Measurements from ENCODE around the gene PLAA.
A peak's percentile ranks its signal among the peaks of the same experiment; 100 is the strongest.

The PLAA gene

DNA sequence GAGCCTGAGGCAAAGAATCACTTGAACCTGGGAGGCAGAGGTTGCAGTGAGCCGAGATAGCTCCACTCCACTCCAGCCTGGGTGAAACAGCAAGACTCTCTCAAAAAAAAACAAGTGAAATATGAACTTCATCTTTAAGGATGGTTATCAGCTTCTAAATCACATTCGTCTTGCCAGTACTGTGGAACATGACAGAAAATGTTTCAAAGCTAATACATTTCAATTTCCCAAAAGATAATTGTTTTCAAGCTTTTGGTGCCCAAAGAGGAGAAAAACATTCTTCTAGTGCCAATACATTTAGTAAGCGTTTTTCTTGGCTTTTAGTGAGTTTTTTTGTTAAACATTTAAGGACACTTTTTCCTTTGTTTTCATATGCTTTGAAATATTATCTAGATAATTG is 4.8 kb upstream of the PLAA start:
- Histone ChIP-seq H3K36me3 (ENCODE audit: insufficient read depth, low read length) (no peaks in the 10 kb centered on the region), H3K4me3 (ENCODE audit: low read length) (no peak overlapping the region), H3K9me3 (ENCODE audit: low read length) (no peaks in the 10 kb centered on the region), H3K27me3 (ENCODE audit: insufficient read depth, low read length) (no peaks in the 10 kb centered on the region), H3K4me1 (ENCODE audit: insufficient read depth, low read length) (peaks cover 8% of the 10 kb centered on the region), H2AFZ (ENCODE audit: low read depth, low read length) (no peak overlapping the region)

DNA sequence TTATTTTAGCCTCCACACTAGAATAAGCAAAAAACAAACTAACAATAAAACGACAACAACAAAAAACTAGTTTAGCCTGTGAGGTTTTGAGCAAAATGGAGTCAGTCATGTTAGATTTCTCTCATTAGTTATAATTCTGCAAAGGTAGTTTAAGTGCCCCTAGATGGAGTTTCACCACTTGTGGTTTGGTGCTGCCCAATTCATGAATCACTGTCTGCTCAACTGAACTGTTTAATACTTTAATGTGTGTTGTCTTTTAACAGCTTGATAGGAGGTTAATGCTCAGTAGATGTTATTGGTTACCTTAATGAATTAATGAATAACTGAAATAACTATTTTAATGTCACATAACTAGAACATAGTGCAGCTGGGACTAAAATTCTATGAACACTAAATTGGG is 3.5 kb upstream of the PLAA start:
- Histone ChIP-seq H3K36me3 (ENCODE audit: insufficient read depth, low read length) (no peaks in the 10 kb centered on the region), H3K27me3 (ENCODE audit: insufficient read depth, low read length) (no peaks in the 10 kb centered on the region), H3K4me1 (ENCODE audit: insufficient read depth, low read length) (peaks cover 11% of the 10 kb centered on the region), H3K9me3 (ENCODE audit: low read length) (no peaks in the 10 kb centered on the region), H2AFZ (ENCODE audit: low read depth, low read length) (no peak overlapping the region), H3K4me3 (ENCODE audit: low read length) (no peak overlapping the region)

DNA sequence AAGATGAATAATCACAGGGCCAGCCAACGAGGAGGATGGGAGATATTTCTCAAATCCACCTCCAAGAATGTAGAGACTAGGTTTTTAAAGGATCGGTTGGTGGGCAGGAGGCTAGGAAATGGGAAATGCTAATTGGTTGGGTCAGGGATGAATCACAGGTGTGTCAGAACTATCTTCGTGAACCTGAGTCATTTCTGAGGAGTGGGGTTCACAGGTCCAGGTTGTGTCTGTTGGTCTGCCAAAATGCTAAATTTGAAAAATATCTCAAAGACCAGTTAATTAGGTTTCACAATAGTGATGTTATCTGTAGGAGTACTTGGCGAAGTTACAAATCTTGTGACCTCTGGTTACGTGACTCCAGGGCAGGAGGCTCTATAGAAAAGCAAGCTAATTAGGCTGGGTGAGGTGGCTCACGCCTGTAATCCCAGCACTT is 2.6 kb upstream of the PLAA start:
- H3K4me1 ChIP-seq (ENCODE audit: insufficient read depth, low read length) = peaks cover 18% of the 10 kb centered on the region
- no peaks in the 10 kb centered on the region for H3K27me3 ChIP-seq (ENCODE audit: insufficient read depth, low read length)
- H3K9me3 ChIP-seq (ENCODE audit: low read length) = no peaks in the 10 kb centered on the region
- H2AFZ ChIP-seq (ENCODE audit: low read depth, low read length) = no peak overlapping the region
- no peak overlapping the region for H3K4me3 ChIP-seq (ENCODE audit: low read length)
- no peaks in the 10 kb centered on the region for H3K36me3 ChIP-seq (ENCODE audit: insufficient read depth, low read length)

DNA sequence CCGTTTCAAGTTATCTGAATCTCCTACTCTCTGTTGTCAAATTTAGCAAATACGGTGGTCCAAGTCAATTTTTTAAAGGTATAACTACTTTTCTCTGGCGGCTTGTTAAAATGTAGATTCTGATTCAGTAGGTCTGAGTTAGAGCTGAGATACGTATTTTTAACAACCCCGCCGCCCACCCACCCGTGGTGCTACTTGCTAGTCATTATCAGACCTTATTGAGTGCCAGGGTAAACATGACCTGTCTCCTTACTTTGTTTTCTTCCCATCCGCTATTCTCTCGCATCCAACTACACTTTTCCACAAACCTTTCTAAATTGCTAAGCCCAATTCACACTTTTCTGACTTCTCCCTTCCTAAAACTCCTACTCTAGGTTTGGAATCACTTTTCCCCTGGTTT is 694 bp upstream of the PLAA start:
- Histone ChIP-seq H2AFZ (ENCODE audit: low read depth, low read length) (peak overlapping the region; percentile 85), H3K4me1 (ENCODE audit: insufficient read depth, low read length) (peaks cover 24% of the 10 kb centered on the region), H3K36me3 (ENCODE audit: insufficient read depth, low read length) (peaks cover 4% of the 10 kb centered on the region), H3K9me3 (ENCODE audit: low read length) (no peaks in the 10 kb centered on the region), H3K27me3 (ENCODE audit: insufficient read depth, low read length) (no peaks in the 10 kb centered on the region), H3K4me3 (ENCODE audit: low read length) (peak overlapping the region; percentile 98)

DNA sequence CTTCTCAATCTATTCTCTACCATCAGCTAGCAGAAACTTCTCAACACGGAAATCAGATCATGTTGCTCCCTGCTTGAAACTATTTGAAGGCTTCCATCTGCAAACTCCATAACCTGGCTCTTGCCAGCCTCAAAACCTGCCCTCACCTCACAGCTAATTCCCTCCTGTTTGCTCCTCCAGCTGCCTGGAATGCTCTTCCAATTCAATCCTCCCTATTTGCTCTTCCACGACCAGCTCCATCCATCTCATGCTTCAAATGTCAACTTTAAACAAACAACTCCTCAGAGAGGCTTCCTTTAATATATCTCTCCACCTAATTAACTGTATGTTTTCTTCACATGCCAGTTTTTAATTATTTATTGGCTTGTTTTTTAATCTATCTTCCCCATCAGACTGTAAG is 1.5 kb downstream of the PLAA start:
- H3K4me3 ChIP-seq (ENCODE audit: low read length) = peak overlapping the region; percentile 98
- H2AFZ ChIP-seq (ENCODE audit: low read depth, low read length) = peak overlapping the region; percentile 85
- H3K36me3 ChIP-seq (ENCODE audit: insufficient read depth, low read length) = peaks cover 4% of the 10 kb centered on the region
- H3K9me3 ChIP-seq (ENCODE audit: low read length) = no peaks in the 10 kb centered on the region
- peaks cover 24% of the 10 kb centered on the region for H3K4me1 ChIP-seq (ENCODE audit: insufficient read depth, low read length)
- no peaks in the 10 kb centered on the region for H3K27me3 ChIP-seq (ENCODE audit: insufficient read depth, low read length)

DNA sequence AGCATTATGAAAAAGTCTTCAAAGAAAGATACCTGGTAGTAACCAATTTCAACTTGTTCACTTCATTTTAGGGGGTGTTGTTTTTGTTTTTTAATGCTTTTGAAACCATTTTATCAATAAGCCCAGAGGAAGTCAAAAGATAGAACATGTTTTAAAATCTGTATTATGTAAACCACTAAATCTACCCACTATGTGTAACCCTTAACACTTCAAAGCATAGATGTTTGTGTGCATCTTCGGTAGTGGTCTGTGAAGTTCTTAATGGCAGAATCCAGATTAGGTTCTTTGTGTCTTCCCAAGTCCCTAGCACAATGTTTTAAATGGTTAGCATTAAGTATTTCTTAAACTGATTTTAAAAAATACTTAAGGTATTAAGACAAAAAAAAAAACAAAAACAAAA is 6.3 kb downstream of the PLAA start:
- peaks cover 4% of the 10 kb centered on the region for H3K36me3 ChIP-seq (ENCODE audit: insufficient read depth, low read length)
- H2AFZ ChIP-seq (ENCODE audit: low read depth, low read length) = no peak overlapping the region
- H3K27me3 ChIP-seq (ENCODE audit: insufficient read depth, low read length) = no peaks in the 10 kb centered on the region
- H3K9me3 ChIP-seq (ENCODE audit: low read length) = peaks cover 1% of the 10 kb centered on the region
- H3K4me3 ChIP-seq (ENCODE audit: low read length) = no peak overlapping the region
- peaks cover 16% of the 10 kb centered on the region for H3K4me1 ChIP-seq (ENCODE audit: insufficient read depth, low read length)

DNA sequence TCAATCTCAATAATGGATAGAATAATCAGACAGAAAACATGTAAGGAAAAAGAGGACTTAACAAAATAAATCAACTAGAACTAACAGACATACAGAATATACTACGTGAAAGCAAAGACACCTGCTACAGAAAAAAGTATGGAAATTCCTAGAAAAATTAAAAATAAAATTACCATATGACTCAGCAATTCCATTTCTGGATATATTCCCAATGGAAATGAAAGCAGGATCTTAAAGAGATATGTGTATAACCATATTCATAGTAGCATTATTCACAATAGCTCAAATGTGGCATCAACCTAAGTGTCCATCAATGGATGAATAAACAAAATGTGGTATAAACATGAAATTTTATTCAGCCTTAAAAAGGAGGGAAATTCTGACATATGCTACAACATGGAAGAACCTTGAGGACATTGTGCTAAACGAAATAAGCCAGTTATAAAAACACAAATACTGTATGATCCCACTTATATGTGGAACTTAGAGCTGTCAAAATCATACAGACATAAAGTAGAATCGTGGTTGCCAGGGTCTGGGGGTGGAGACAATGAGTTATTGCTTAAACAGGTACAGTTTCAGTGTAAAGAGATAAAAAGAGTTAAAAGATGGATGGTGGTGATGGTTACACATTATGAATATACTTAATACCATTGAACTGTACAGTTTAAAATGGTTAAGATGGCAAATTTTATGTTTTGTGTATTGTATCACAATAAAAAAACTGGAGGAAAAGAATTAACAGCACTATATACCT is 6.9 kb downstream of the PLAA start:
- Histone ChIP-seq H2AFZ (ENCODE audit: low read depth, low read length) (no peak overlapping the region), H3K36me3 (ENCODE audit: insufficient read depth, low read length) (peaks cover 6% of the 10 kb centered on the region), H3K4me3 (ENCODE audit: low read length) (no peak overlapping the region), H3K4me1 (ENCODE audit: insufficient read depth, low read length) (peaks cover 9% of the 10 kb centered on the region), H3K9me3 (ENCODE audit: low read length) (peaks cover 1% of the 10 kb centered on the region), H3K27me3 (ENCODE audit: insufficient read depth, low read length) (no peaks in the 10 kb centered on the region)

DNA sequence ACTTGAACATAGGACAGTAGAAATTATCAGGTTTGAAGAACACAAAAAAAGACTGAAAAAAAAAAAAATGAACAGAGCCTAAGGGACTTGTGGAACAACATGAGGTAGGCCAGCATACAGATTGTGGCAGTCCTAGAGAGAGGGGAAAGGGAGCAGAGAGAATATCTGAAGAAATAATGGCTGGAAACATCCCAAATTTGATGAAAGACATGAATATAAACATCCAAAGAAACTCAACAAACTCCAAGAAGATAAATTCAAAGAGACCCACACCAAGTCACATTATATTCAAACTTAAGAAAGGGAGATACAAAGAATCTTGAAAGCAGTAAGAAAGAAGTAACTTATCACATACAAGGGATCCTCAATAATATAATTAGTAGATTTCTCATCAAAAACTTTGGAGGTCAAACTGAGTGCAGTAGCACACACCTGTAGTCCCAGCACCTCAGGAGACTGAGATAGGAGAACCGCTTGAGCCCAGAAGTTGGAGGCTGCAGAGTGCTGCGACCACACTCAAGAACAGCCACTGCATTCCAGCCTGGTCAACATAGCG is 9.1 kb downstream of the PLAA start:
- Histone ChIP-seq H3K4me3 (ENCODE audit: low read length) (no peak overlapping the region), H3K27me3 (ENCODE audit: insufficient read depth, low read length) (no peaks in the 10 kb centered on the region), H3K9me3 (ENCODE audit: low read length) (peaks cover 1% of the 10 kb centered on the region), H3K36me3 (ENCODE audit: insufficient read depth, low read length) (peaks cover 4% of the 10 kb centered on the region), H2AFZ (ENCODE audit: low read depth, low read length) (no peak overlapping the region), H3K4me1 (ENCODE audit: insufficient read depth, low read length) (no peaks in the 10 kb centered on the region)

DNA sequence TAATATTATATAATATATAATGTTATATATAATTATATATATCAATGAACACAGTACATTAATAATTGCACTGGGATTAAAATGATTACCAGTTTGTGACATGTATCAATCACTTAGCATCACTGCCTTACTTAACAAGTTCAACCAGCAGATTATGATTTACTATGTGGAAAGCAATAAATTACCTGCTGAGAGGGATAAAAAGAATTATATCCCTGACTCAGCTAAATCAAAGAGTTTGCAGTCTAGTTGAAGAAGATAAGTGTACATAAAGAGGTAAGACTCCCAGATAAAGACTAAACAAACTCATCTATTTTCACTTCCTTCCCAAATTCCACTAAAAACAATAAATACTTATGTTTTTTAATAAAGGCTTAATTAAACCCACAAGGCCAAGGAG is 11.2 kb downstream of the PLAA start:
- Histone ChIP-seq H2AFZ (ENCODE audit: low read depth, low read length) (no peak overlapping the region), H3K9me3 (ENCODE audit: low read length) (peaks cover 1% of the 10 kb centered on the region), H3K36me3 (ENCODE audit: insufficient read depth, low read length) (peaks cover 11% of the 10 kb centered on the region), H3K4me3 (ENCODE audit: low read length) (no peak overlapping the region), H3K4me1 (ENCODE audit: insufficient read depth, low read length) (no peaks in the 10 kb centered on the region), H3K27me3 (ENCODE audit: insufficient read depth, low read length) (no peaks in the 10 kb centered on the region)

DNA sequence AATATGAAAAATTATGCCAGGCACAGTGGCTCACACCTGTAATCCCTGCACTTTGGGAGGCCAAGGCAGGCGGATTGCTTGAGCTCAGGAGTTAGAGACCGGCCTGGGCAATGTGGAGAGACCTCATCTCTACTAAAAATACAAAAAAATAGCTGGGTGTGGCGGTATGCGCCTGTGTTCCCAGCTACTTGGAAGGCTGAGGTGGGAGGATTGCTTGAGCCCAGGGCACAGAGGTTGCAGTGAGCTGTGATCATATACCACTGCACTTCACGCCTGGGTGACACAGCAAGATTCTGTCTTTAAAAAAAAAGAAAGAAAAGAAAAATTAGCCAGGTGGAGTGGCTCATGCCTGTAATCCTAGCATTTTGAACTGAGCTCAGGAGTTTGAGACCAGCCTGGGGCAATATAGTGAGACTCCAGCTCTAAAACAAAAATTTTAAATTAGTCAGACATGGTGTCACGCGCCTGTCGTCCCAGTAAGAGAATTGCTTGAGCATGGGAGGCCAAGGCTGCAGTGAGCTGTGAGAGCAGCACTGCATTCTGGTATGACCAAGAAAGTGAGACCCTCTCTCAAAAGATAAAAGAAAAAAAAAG is 18.0 kb downstream of the PLAA start:
- Histone ChIP-seq H3K36me3 (ENCODE audit: insufficient read depth, low read length) (peaks cover 41% of the 10 kb centered on the region), H2AFZ (ENCODE audit: low read depth, low read length) (no peak overlapping the region), H3K27me3 (ENCODE audit: insufficient read depth, low read length) (no peaks in the 10 kb centered on the region), H3K4me3 (ENCODE audit: low read length) (no peak overlapping the region), H3K9me3 (ENCODE audit: low read length) (no peaks in the 10 kb centered on the region), H3K4me1 (ENCODE audit: insufficient read depth, low read length) (no peaks in the 10 kb centered on the region)

DNA sequence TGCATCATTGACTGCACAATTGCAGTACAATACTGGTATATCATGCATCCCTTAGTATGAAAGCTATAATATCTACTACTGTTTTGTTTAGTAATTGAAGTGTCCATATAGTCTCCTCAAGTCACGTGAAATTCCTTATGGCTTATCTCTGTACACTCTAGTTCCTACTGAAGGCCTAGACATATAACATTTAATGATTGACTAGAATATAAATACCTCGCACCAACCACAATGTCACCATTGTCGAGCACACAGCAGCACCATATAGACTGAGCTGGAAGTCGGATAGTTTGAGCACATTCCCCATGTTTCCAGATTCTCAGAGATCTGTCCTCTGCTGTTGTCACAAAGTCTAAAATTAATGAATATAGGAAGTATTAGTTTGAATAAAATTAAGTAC is 21.4 kb downstream of the PLAA start:
- no peak overlapping the region for H3K4me3 ChIP-seq (ENCODE audit: low read length)
- H3K36me3 ChIP-seq (ENCODE audit: insufficient read depth, low read length) = peaks cover 66% of the 10 kb centered on the region
- H3K27me3 ChIP-seq (ENCODE audit: insufficient read depth, low read length) = no peaks in the 10 kb centered on the region

DNA sequence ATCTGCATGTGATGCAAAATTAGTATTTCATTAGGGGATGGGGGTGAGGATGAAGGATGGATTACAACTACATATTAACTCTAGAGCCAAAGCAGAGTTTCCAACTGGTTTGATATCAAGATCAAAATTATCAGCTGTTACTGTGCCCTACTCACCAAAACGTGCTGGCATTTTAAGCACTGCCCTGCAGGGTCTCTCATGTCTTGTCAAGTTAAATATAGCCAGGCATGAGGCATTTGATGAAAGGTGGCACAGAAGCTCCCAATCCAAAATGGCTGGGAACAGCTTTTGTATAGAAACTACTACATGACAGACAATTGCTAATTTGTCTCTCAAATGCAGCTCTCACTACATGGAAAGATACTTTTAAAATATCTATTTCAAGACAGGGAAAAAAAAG is 27.3 kb downstream of the PLAA start:
- H3K4me3 ChIP-seq (ENCODE audit: low read length) = no peak overlapping the region
- H3K9me3 ChIP-seq (ENCODE audit: low read length) = no peaks in the 10 kb centered on the region
- H2AFZ ChIP-seq (ENCODE audit: low read depth, low read length) = no peak overlapping the region
- H3K36me3 ChIP-seq (ENCODE audit: insufficient read depth, low read length) = peaks cover 85% of the 10 kb centered on the region
- H3K4me1 ChIP-seq (ENCODE audit: insufficient read depth, low read length) = no peaks in the 10 kb centered on the region
- no peaks in the 10 kb centered on the region for H3K27me3 ChIP-seq (ENCODE audit: insufficient read depth, low read length)

More for the DNA sequence above, 21.4 kb downstream of the PLAA start:
- no peak overlapping the region for H2AFZ ChIP-seq (ENCODE audit: low read depth, low read length)
- no peaks in the 10 kb centered on the region for H3K9me3 ChIP-seq (ENCODE audit: low read length)
- H3K4me1 ChIP-seq (ENCODE audit: insufficient read depth, low read length) = no peaks in the 10 kb centered on the region

DNA sequence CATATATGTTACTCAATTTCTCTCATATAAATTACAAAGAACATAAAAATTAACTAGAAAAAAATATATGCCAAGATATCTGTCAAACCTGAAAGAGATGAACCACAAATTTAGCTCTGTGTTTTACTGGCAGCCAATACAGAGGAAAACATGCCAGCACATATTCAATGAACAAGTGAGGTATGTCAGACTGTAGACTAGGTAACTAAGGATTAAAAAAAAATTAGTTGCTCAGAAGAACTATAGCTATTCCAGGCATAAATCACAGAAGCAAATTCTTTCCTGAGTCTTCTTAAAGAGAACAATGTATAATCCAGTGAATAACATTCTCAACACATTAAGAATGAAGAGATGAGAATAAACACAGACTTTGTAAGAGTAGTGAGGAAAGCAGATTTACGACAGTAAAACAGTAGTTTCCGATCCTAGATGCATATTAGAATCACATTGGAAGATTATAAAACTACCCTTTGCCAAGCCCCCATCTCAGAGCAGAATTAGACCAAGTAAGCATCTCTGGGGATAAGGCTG is 33.8 kb downstream of the PLAA start:
- Histone ChIP-seq H3K27me3 (ENCODE audit: insufficient read depth, low read length) (no peaks in the 10 kb centered on the region), H3K9me3 (ENCODE audit: low read length) (no peaks in the 10 kb centered on the region), H2AFZ (ENCODE audit: low read depth, low read length) (no peak overlapping the region), H3K4me3 (ENCODE audit: low read length) (no peak overlapping the region), H3K36me3 (ENCODE audit: insufficient read depth, low read length) (peaks cover 31% of the 10 kb centered on the region), H3K4me1 (ENCODE audit: insufficient read depth, low read length) (no peaks in the 10 kb centered on the region)

Data from neuron (in vitro differentiated cells).